Activated CD4-positive, alpha-beta T cell treated with anti-CD3 and anti-CD28 coated beads, Interleukin-10, Interleukin-2, amounts not matched to agents 100 ng/mL and 50 ng/mL, durations not matched to agents 16 hours and 8 hours (primary cell): Measurements from ENCODE around the gene ADGRE1.

Experiments
- DNase-seq: peaks from one replicate; pipeline ENCODE4 v3.0.0-alpha.2; 2020

Gene ADGRE1

GRCh38 chr19:6886277-6886897, 992 bp upstream of the ADGRE1 start:
- DNase-seq, result no peak

DNA sequence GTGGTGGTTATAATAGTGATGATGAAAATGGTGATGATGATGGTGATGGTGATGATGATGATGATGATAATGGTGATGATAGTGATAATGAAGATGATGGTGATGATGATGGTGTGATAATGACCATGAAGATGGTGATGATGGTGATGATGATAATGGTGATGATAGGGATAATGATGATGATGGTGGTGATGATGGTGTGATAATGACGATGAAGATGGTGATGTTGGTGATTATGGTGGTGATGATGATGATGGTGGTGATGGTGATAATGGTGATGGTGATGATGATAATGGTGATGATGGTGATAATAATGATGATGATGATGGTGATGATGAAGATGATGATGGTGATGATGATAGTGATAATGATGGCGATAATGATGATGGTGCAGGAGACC, 1.6 kb downstream of the ADGRE1 start:
- no peak for DNase-seq

- DNase-seq, result no peak
These were observed 3.1 kb downstream of the ADGRE1 start for GRCh38 chr19:6890401-6890913.

DNA sequence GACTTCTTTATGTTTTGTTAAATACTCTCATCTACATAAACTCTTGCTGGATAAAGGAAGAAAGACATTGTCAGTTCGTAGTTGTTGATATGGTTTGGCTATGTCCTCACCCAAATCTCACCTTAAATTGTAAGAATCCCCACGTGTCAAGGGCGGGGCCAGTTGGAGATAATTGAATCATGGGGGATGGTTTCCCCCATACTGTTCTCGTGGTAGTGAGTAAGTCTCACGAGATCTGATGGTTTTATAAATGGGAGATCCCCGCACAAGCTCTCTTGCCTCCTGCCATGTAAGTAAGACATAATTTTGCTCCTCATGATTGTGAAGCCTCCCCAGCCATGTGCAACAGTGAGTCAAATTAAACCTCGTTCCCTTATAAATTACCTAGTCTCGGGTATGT, 3.6 kb downstream of the ADGRE1 start:
- no peak for DNase-seq

- DNase-seq, result no peak
These were observed 4.5 kb downstream of the ADGRE1 start for GRCh38 chr19:6891761-6892385.

GRCh38 chr19:6894313-6894712, 6.9 kb downstream of the ADGRE1 start:
- no peak for DNase-seq

DNA sequence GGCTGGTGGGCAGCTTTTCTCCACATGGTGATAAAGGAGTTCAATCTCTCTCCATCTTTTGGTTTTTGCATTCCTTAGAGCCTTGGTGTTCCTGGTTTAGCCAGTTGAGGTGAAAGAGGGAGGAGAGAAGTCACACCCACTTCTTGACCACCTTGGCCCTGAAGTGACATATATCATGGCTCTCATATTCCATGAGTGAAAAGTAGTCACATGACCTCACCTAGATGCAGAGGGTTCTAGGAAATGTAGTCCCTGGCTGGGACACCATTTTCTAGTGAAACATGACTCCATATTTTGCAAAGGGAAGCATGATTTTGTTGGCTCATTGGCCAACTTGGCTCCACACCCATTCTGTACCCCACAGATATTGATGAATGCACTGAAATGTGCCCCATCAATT, 16.1 kb downstream of the ADGRE1 start:
- no peak for DNase-seq

GRCh38 chr19:6906559-6907060, 19.2 kb downstream of the ADGRE1 start:
- no peak for DNase-seq

GRCh38 chr19:6911523-6911922, 24.1 kb downstream of the ADGRE1 start:
- DNase-seq, result no peak

DNA sequence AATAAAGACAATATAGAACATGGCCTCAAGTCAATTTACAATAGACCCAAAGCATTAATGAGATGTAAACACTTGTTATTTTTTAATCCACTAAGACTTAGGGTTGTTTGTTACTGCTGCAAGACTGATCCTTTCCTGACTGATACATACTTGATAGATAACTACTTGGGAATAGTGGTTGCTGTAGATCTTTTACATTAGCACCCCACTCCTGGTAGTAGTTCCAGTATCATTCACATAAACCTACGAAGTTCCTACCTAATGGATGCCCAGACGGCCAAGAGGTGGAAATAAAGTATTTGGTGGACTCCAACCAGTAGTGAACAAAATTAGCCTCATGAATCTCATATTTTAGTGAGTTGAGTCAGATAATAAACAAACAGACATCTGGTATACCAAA, 26.9 kb downstream of the ADGRE1 start:
- no peak for DNase-seq

DNA sequence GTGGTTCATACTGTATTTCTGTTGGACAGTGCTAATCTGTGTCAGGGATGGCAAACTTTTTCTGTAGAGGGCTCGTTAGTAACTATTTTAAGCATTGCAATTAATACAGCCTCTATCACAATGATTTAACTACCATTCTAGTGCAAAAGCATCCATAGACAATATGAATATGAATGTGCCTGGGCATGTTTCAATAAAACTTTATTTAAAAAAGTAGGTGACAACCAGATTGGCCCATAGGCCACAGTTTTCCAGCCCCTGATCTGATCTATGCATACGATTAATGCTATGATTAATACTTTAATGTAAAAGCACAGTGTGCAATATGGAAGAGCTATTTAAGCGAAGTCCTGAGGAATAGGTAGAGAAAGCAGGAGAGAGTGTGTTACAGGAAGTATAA, 29.6 kb downstream of the ADGRE1 start:
- DNase-seq, result no peak

DNA sequence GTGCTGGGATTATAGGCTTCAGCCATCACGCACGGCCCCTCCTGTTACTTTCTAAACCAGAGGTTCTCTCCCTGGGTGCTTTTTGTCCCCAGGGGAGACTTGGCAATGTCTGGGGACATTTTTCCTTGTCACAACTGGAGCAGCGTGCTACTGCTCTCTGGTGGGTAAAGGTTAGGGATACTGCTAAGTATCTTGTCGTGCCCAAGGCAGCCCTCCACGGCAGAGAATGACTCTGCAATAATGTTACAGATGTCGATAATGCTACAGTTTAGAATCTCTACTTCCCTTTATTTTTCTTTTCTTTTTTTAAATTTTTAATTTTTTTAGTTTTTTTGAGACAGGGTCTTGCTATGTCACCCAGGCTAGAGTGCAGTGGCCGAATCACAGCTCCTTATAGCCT, 38.0 kb downstream of the ADGRE1 start:
- no peak for DNase-seq

- DNase-seq, result peak; percentile 37
These were observed 38.7 kb downstream of the ADGRE1 start for GRCh38 chr19:6925801-6926751.

GRCh38 chr19:6930190-6930589, 42.8 kb downstream of the ADGRE1 start:
- no peak for DNase-seq

GRCh38 chr19:6935069-6935468, 47.7 kb downstream of the ADGRE1 start:
- DNase-seq, result no peak

DNA sequence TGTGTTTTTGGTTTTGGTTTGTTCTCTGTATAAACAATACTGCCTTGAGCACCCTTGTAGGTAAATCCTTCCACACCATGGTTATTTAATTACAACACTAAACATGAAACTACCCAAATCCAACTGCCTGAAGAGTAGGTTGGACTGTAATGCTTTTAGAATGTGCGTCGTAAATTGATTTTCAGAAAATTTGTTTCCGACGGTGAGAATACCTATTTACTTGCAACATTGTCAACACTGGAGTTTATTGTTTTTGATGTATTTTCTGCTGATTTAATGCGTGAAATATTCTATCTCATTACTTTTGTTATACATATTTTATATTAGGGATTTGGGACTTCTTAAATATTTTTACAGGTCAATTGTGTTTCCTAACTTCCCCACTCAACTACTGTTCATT, 48.2 kb downstream of the ADGRE1 start:
- DNase-seq, result no peak

GRCh38 chr19:6945733-6946132, 58.4 kb downstream of the ADGRE1 start:
- peak; percentile 12 for DNase-seq

- DNase-seq, result peak; percentile 88
These were observed 60.4 kb downstream of the ADGRE1 start for GRCh38 chr19:6947745-6948144.

GRCh38 chr19:6948884-6949283, 61.5 kb downstream of the ADGRE1 start:
- DNase-seq, result no peak

DNA sequence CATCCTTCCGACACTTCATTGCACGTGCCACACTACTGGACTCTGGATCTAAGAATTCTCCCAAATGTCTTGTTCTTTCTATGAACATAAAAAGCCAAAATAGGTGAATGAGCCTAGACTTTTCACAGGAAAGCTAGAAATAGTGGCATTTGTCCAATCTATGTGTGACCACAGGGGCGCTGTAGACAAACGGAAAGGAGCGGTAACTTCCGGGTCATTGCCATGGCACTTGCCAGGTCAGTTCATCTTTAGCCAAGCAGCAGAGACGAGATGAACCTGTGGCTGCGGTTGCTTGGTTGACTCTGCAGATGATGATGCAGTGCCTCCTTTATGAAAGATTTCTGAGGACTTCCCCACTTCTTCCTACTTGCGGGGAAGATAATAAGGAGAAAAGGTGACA, 65.6 kb downstream of the ADGRE1 start:
- no peak for DNase-seq

GRCh38 chr19:6955082-6955481, 67.7 kb downstream of the ADGRE1 start:
- DNase-seq, result no peak

DNA sequence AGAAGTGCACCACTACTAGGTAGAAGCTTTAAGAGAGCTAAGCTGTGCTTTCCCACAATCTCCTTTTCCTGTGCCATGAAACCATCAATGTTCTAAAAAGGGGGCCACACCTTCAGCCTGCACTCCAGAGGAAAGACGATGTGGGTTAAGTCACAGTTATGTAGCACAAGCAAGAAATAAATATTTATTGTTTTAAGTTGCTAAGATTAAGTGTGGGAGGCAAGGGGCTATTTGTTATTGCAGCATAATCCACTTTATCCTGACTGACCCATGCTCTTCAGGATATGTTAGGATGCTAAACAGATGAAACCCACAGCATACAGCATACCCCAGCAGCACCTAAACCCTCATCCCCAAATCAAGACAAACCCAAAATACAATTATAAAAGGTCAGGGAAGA, 69.2 kb downstream of the ADGRE1 start:
- no peak for DNase-seq

GRCh38 chr19:6958791-6959190, 71.4 kb downstream of the ADGRE1 start:
- no peak for DNase-seq
